Ovary (tissue), 9 donors: ENCODE measurements around the gene ZRSR2. TPM values are rescaled to one million over a fixed set of nuclear protein-coding genes. Genes with fewer than 3 reads are reported as not detected.

Experiments used
- DNase-seq, 5 donors: peaks; one replicate each; pipeline ENCODE4 v3.0.0-alpha.2; 2019 to 2020
- H3K27ac ChIP-seq, 2 donors: fragments of 200-600 bp; one replicate each; pipeline versions ENCODE4 v1.5.1 to v1.8.0; 2019 to 2022
- H3K27me3 ChIP-seq: fragments of 200-600 bp; one replicate; pipeline ENCODE4 v1.8.0; 2022
- H3K36me3 ChIP-seq: fragments of 200-600 bp; sonication (generic); one replicate; pipeline ENCODE4 v1.5.1; 2019
- H3K4me1 ChIP-seq: one replicate; pipeline ENCODE4 v1.8.1; 2013; ENCODE audit warnings: mild to moderate bottlenecking, moderate library complexity; ENCODE audit not compliant: insufficient read depth
- H3K4me3 ChIP-seq: fragments of 200-600 bp; sonication (generic); one replicate; pipeline ENCODE4 v1.5.1; 2017
- H3K9me3 ChIP-seq, 2 donors: fragments of 200-600 bp in 1 of 2; sonication (generic) in 1 of 2; one replicate each; pipeline versions ENCODE4 v1.5.1 to v1.8.1; 2013 to 2019; ENCODE audit warnings: mild to moderate bottlenecking in 1 of 2, moderate library complexity in 1 of 2
- EP300 ChIP-seq: sonication (generic); formaldehyde crosslinking; IDR thresholded peaks from one replicate; pipeline ENCODE4 v1.6.1; 2017; ENCODE audit warnings: antibody characterized with exemption
- POLR2A ChIP-seq: fragments of 450-650 bp; IDR thresholded peaks from one replicate; pipeline ENCODE4 v1.6.1; 2017; ENCODE audit warnings: antibody characterized with exemption, mild to moderate bottlenecking, moderate library complexity
- WGBS, 3 donors: extraction: QIAGEN DNeasy Blood & Tissue Kit in 1 of 3; methylation state at CpG; one replicate each; pipeline versions ENCODE4 v1.1.5 to v1.1.7; 2013 to 2017; 5-methylcytosine and 5-hydroxymethylcytosine counted together
- intact Hi-C, 4 donors: fragments of 100-400 bp; cut with DNase I; formaldehyde crosslinking; loops; one replicate each; pipeline versions ENCODE4 v1.11.0 to v1.15.1; 2022 to 2023
- polyA plus RNA-seq, 2 donors: library from polyadenylated mRNA; stranded (reverse); fragments of 200-250 nt in 1 of 2; fragments of 350-450 nt in 1 of 2; fragmentation: Illumina TruSeq in 1 of 2; extraction: RNeasy Lipid Tissue Mini Kit (QIAGEN cat#74804) in 1 of 2; gene quantifications; one replicate each; pipeline ENCODE4 v1.2.3, GENCODE V29; 2013 to 2014
- total RNA-seq, 7 donors: library from RNA; depleted of rRNA in 2 of 7; stranded (reverse); fragments of >200 nt in 2 of 7; fragmentation: NEBNext Ultra II Directional in 3 of 7; extraction: Animal tissue kit (Norgen Biotek cat#: 25700) in 3 of 7; gene quantifications; one replicate each; pipeline versions ENCODE4 v1.1.0 to v1.2.4, GENCODE V29; 2016 to 2023
- TF ChIP-seq, protein P1 (sequence below), 3 donors: fragments of 450-650 bp in 2 of 3; fragments of 200-600 bp in 1 of 3; IDR thresholded peaks; one replicate each; pipeline versions ENCODE4 v1.5.1 to v1.8.0; 2016 to 2022; ENCODE audit warnings: antibody characterized with exemption in 3 of 3, mild to moderate bottlenecking in 1 of 3
- donor health status: DM: no; HTN: no; CAD: no; lungs with moderate emphysema.
- donor health status: DM: no; HTN: no; CAD: no.
- donor health status: Bipolar disorder and iron deficiency.
- donor health status: DM: yes; HTN: yes; CAD: no.
- donor health status: DM: no; HTN: no; CAD: no.
- donor health status: DM: yes; HTN: yes; CAD: no.

The ZRSR2 gene
- total and polyA plus RNA-seq, 9 donors, result 4.4 to 37.6 (median 11.8) TPM

- Histone ChIP-seq H3K27me3 (no peaks in the 10 kb centered on the region), H3K9me3 (no peaks in the 10 kb centered on the region), H3K4me3 (no peak overlapping the region), H3K36me3 (no peaks in the 10 kb centered on the region), H3K4me1 (no peaks in the 10 kb centered on the region), H3K27ac (no peak overlapping the region)
- TF ChIP-seq, protein P1, sequence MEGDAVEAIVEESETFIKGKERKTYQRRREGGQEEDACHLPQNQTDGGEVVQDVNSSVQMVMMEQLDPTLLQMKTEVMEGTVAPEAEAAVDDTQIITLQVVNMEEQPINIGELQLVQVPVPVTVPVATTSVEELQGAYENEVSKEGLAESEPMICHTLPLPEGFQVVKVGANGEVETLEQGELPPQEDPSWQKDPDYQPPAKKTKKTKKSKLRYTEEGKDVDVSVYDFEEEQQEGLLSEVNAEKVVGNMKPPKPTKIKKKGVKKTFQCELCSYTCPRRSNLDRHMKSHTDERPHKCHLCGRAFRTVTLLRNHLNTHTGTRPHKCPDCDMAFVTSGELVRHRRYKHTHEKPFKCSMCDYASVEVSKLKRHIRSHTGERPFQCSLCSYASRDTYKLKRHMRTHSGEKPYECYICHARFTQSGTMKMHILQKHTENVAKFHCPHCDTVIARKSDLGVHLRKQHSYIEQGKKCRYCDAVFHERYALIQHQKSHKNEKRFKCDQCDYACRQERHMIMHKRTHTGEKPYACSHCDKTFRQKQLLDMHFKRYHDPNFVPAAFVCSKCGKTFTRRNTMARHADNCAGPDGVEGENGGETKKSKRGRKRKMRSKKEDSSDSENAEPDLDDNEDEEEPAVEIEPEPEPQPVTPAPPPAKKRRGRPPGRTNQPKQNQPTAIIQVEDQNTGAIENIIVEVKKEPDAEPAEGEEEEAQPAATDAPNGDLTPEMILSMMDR (IDR thresholded peaks at IDR 0.05), result no peak
- TF ChIP-seq POLR2A (no peak), EP300 (no peak)
- no peak for DNase-seq
- intact Hi-C loops, result no loop called here
Observed at GRCh38 chrX:15843960-15844359, 53.7 kb downstream of the ZRSR2 start.

GRCh38 chrX:15848576-15848975 is 58.3 kb downstream of the ZRSR2 start:
- intact Hi-C loops, result no loop called here
- WGBS, 3 donors, result 84 to 89% (median 89%) methylated on average over 1 of the region's 1 CpG
- Histone ChIP-seq H3K27me3 (no peaks in the 10 kb centered on the region), H3K36me3 (no peaks in the 10 kb centered on the region), H3K4me3 (no peak overlapping the region), H3K4me1 (no peaks in the 10 kb centered on the region), H3K27ac (no peak overlapping the region), H3K9me3 (no peaks in the 10 kb centered on the region)
- no peak for DNase-seq
- TF ChIP-seq, protein P1 (IDR thresholded peaks at IDR 0.05), result no peak
- TF ChIP-seq POLR2A (no peak), EP300 (no peak)

- H3K36me3 ChIP-seq, result no peaks in the 10 kb centered on the region
- WGBS, 3 donors, result 57 to 61% (median 58%) methylated on average over 5 of the region's 5 CpGs
- H3K9me3 ChIP-seq, result no peaks in the 10 kb centered on the region
- TF ChIP-seq, protein P1 (IDR thresholded peaks at IDR 0.05), result no peak
- no peak for TF ChIP-seq EP300
- TF ChIP-seq POLR2A, result no peak
- H3K4me1 ChIP-seq, result no peaks in the 10 kb centered on the region
- no peak overlapping the region for H3K4me3 ChIP-seq
- intact Hi-C loops, result no loop called here
- no peak for DNase-seq
- no peak overlapping the region for H3K27ac ChIP-seq
- H3K27me3 ChIP-seq, result no peaks in the 10 kb centered on the region
Observed at GRCh38 chrX:15849555-15849954, 59.3 kb downstream of the ZRSR2 start.

DNA sequence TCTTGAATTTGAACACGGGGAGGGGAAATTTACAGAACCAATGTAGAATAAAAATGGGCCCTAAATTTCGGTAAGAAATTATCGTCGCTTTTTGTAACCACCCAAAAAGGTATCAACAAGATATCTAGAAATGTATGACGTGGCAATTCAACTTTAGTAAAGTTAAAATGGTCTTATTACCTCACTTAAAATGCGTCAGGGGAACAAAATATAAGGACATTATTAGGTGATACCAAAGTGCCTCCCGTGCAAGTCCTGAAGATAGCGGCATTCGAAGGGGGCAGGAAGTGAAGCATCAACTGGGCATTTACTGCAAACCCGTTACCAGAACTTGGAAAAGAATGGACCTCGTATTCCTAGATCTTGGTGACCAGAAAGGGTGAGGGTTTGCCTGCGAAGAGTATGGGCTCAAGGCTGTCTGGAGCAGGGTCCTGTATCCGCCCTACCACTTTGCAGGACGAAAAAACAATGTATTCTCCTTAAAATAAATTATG is 63.3 kb downstream of the ZRSR2 start:
- Histone ChIP-seq H3K4me1 (peaks cover 2% of the 10 kb centered on the region), H3K36me3 (no peaks in the 10 kb centered on the region), H3K27ac (no peak overlapping the region), H3K27me3 (no peaks in the 10 kb centered on the region), H3K9me3 (no peaks in the 10 kb centered on the region), H3K4me3 (peak overlapping the region; percentile 65)
- TF ChIP-seq, protein P1 (IDR thresholded peaks at IDR 0.05), result no peak
- no peak for TF ChIP-seq POLR2A
- no peak for TF ChIP-seq EP300
- DNase-seq, result no peak
- intact Hi-C loops, result loop anchor here in 1 of 4 donors (5.0 kb wide), 1 partner anchor 176 kb away; no protein-coding TSS in a partner anchor
- 23 to 24% (median 24%) methylated on average over 14 of the region's 14 CpGs for WGBS, 3 donors
